Smooth muscle cell (in vitro differentiated cells): ENCODE results near the gene EYS. TPM values are rescaled to one million over a fixed set of nuclear protein-coding genes. Genes with fewer than 3 reads are reported as not detected.

Experiments
- DNase-seq: peaks from one replicate; lab custom pipeline; 2025; ENCODE audit not compliant: unreplicated experiment; lab: John Stamatoyannopoulos, UW
- H2AFZ ChIP-seq: fragments of 200-600 bp; sonication (generic); 2 replicates; pipeline ENCODE4 v1.6.0; 2016; ENCODE audit warnings: antibody characterized with exemption, low read depth, mild to moderate bottlenecking
- H3F3A ChIP-seq: fragments of 200-600 bp; sonication (generic); 2 replicates; pipeline ENCODE4 v1.6.0; 2017; ENCODE audit warnings: antibody characterized with exemption, low read depth
- H3K27ac ChIP-seq: fragments of 200-600 bp; sonication (generic); 2 replicates; pipeline ENCODE4 v1.5.1; 2016; ENCODE audit warnings: low read depth, mild to moderate bottlenecking
- H3K27me3 ChIP-seq: fragments of 200-600 bp; sonication (generic); 2 replicates; pipeline ENCODE4 v1.6.1; 2016; ENCODE audit warnings: low read depth, mild to moderate bottlenecking
- H3K36me3 ChIP-seq: fragments of 200-600 bp; sonication (generic); 2 replicates; pipeline ENCODE4 v1.5.1; 2016; ENCODE audit warnings: low read depth
- H3K4me1 ChIP-seq: fragments of 200-600 bp; sonication (generic); 2 replicates; pipeline ENCODE4 v1.5.1; 2016; ENCODE audit warnings: low read depth
- H3K4me2 ChIP-seq: fragments of 200-600 bp; sonication (generic); 2 replicates; pipeline ENCODE4 v1.6.0; 2016; ENCODE audit warnings: mild to moderate bottlenecking
- H3K4me3 ChIP-seq: fragments of 200-600 bp; sonication (generic); 2 replicates; pipeline ENCODE4 v1.5.1; 2016; ENCODE audit warnings: mild to moderate bottlenecking
- H3K79me2 ChIP-seq: fragments of 200-600 bp; sonication (generic); 2 replicates; pipeline ENCODE4 v1.6.0; 2016; ENCODE audit warnings: low read depth, mild to moderate bottlenecking
- H3K9ac ChIP-seq: fragments of 200-600 bp; sonication (generic); 2 replicates; pipeline ENCODE4 v1.6.0; 2016; ENCODE audit warnings: low read depth
- H3K9me3 ChIP-seq: fragments of 200-600 bp; sonication (generic); replicated peaks from 2 replicates; pipeline ENCODE4 v1.5.1; 2016; ENCODE audit warnings: low read depth
- H4K20me1 ChIP-seq: fragments of 200-600 bp; sonication (generic); 2 replicates; pipeline ENCODE4 v1.6.0; 2016; ENCODE audit warnings: low read depth
- CTCF ChIP-seq: fragments of 200-600 bp; sonication (generic); IDR thresholded peaks from 2 replicates; pipeline ENCODE4 v1.5.1; 2017; ENCODE audit warnings: borderline replicate concordance, mild to moderate bottlenecking, antibody characterized with exemption; ENCODE audit not compliant: insufficient read depth, poor library complexity, severe bottlenecking
- WGBS: methylation state at CpG from one replicate; pipeline ENCODE4 v1.1.7; 2016; ENCODE audit warnings: low lambda C conversion rate; 5-methylcytosine and 5-hydroxymethylcytosine counted together
- polyA plus RNA-seq: library from polyadenylated mRNA; unstranded; fragments of >200 nt; fragmentation: Nextera tagmentation; extraction: Ambion mirVana; gene quantifications from 2 replicates; pipeline ENCODE4 v1.2.1, GENCODE V29; 2016
- total RNA-seq: library from RNA; depleted of rRNA; stranded (reverse); fragments of >200 nt; gene quantifications from 2 replicates; pipeline ENCODE4 v1.2.3, GENCODE V29; 2014

EYS gene
- total and polyA plus RNA-seq, 2 experiments from 2014 or later = 0.07 to 0.18 TPM

DNA sequence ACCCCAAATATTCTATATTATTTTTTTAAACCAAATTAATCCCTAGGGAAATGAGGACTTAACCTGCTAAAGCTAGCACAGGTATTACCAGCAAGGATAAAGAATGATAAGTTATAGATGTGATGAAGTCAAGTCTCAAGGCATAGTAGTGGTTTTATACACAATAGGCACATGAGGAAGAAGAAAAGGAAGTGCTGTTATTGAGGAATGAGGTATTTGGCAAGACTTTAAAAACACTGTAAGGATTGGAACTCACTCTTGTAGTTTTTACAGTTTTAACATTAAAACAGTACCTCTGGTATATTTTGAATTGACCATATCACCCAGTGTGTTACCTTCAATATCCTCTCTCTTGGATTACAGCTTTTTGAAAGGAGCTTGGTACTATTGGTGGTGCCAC, 2016.8 kb downstream of the EYS start:
- Histone ChIP-seq H3K4me3 (no peak overlapping the region), H3K4me2 (no peak overlapping the region), H3F3A (no peaks in the 10 kb centered on the region), H3K36me3 (no peaks in the 10 kb centered on the region), H4K20me1 (no peaks in the 10 kb centered on the region), H2AFZ (no peak overlapping the region), H3K27ac (no peak overlapping the region), H3K9me3 (no peaks in the 10 kb centered on the region), H3K9ac (no peak overlapping the region), H3K27me3 (no peaks in the 10 kb centered on the region), H3K79me2 (peaks cover 28% of the 10 kb centered on the region), H3K4me1 (no peaks in the 10 kb centered on the region)
- DNase-seq = no peak
- no peak for TF ChIP-seq CTCF

DNA sequence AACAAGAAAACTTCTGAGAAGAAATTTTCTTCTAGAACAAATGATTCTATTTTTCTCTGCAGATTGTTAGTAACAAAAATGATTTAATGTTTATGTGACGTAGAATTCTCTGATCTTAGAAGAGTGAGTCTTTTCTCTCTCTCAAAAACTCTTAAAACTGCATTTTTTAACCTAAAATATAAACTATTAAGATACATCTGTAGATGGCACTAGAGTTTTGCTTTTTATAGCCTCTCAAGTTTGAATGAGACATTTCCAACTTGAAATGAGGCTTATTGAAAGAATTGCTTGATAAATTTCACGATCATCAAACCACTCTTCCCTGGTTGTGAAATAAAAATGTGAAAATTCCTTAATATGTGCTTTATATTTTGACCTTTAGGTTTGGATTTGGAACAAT, 2017.6 kb downstream of the EYS start:
- TF ChIP-seq CTCF = no peak
- H3K9me3 ChIP-seq = no peaks in the 10 kb centered on the region
- H3K27me3 ChIP-seq = no peaks in the 10 kb centered on the region
- 97% methylated on average over 2 of the region's 2 CpGs for WGBS
- H3K27ac ChIP-seq = no peak overlapping the region
- H3K4me1 ChIP-seq = no peaks in the 10 kb centered on the region
- H3K36me3 ChIP-seq = peaks cover 5% of the 10 kb centered on the region
- no peak overlapping the region for H3K4me2 ChIP-seq
- H3K9ac ChIP-seq = no peak overlapping the region
- no peak overlapping the region for H2AFZ ChIP-seq
- no peaks in the 10 kb centered on the region for H3F3A ChIP-seq
- no peaks in the 10 kb centered on the region for H4K20me1 ChIP-seq
- no peak overlapping the region for H3K4me3 ChIP-seq
- peaks cover 27% of the 10 kb centered on the region for H3K79me2 ChIP-seq
- DNase-seq = no peak

DNA sequence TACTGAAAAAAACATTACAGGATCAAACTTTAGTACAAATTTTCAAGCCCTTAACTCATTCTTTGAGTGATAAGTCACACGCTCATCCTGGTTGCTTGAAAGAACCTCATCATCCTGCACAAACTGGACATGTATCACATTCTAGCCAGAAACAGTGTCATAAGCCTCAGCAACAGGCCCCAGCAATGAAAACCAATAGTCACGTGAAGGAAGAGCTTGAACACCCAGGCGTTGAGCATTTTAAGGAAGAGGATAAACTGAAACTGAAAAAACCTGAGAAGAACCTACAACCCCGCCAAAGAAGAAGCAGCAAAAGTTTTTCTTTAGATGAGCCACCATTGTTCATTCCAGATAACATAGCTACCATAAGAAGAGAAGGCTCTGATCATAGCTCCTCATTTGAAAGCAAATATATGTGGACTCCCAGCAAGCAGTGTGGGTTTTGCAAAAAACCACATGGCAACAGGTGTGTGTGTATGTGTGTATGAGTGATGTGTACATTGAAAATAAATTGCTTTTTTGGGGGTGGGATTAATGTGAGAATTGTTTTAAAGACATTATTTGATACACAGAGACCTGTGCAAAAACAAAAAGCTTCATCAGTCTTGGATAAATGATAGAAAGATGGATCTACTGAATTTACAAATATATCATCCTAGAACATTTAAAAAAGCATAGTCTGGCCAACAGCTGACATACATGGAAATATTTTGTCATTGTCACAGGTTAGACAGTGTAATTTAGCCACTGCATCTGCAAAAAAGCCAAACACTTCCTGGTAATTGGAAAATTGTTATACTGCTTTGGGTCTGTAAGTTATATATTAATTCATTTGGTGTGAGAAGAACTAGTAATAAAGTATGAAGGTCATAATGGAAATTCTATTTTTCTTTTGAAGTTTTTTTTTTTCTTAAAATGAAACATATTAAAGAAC, 2021.3 kb downstream of the EYS start:
- Histone ChIP-seq H3F3A (no peaks in the 10 kb centered on the region), H3K4me3 (no peak overlapping the region), H3K4me1 (no peaks in the 10 kb centered on the region), H3K9me3 (no peaks in the 10 kb centered on the region), H2AFZ (no peak overlapping the region), H3K27me3 (no peaks in the 10 kb centered on the region), H3K9ac (no peak overlapping the region), H3K36me3 (peaks cover 9% of the 10 kb centered on the region), H3K79me2 (peaks cover 36% of the 10 kb centered on the region), H4K20me1 (peaks cover 25% of the 10 kb centered on the region), H3K27ac (no peak overlapping the region), H3K4me2 (no peak overlapping the region)
- no peak for TF ChIP-seq CTCF
- WGBS = 96% methylated on average over 4 of the region's 4 CpGs
- no peak for DNase-seq
